IMR-90 (cell line): Measurements from ENCODE around the gene CALN1. TPM values are rescaled to one million over a fixed set of nuclear protein-coding genes. Genes with fewer than 3 reads are reported as not detected.

Experiments
- ATAC-seq: fragments of 200-7000 bp; cut with Tn5 transposase; 2 replicates; pipeline ENCODE4 v1.9.1; 2020; ENCODE audit warnings: low read depth, mild to moderate bottlenecking, moderate library complexity
- BruUV-seq: library from RNA; stranded (reverse); fragments of 400-500 nt; replicated peaks from 2 replicates; lab custom pipeline; 2021; lab: Mats Ljungman, UMichigan
- CTCF ChIA-PET: fragments of 300-600 bp; formaldehyde crosslinking; extraction: SDS; loops from one replicate; lab custom pipeline; 2021; ENCODE audit warnings: antibody characterized with exemption; lab: Yijun Ruan, JAX
- POLR2A ChIA-PET: fragments of 300-600 bp; sonication (Branson Sonifier 250); formaldehyde crosslinking; loops from one replicate; lab custom pipeline; 2022; ENCODE audit warnings: antibody characterized with exemption; ENCODE audit not compliant: unreplicated experiment; lab: Charles Lee
- DNase-seq: peaks from one replicate; pipeline ENCODE4 v3.0.0; 2013
- H2AFZ ChIP-seq: replicated peaks from 2 replicates; pipeline ENCODE3; 2013; ENCODE audit warnings: low read length, mild to moderate bottlenecking; ENCODE audit not compliant: poor library complexity
- H2AK5ac ChIP-seq: 2 replicates; pipeline ENCODE4 v1.6.1; 2013; ENCODE audit warnings: low read depth, low read length, inconsistent platforms
- H2AK9ac ChIP-seq: replicated peaks from 2 replicates; pipeline ENCODE3; 2013; ENCODE audit warnings: mild to moderate bottlenecking, low read depth, low read length, moderate library complexity; ENCODE audit not compliant: poor library complexity
- H2BK120ac ChIP-seq: 2 replicates; pipeline ENCODE4 v1.6.1; 2013; ENCODE audit warnings: low read depth, low read length, inconsistent platforms
- H2BK15ac ChIP-seq: 3 replicates; pipeline ENCODE4 v1.6.1; 2013; ENCODE audit warnings: low read depth, low read length, inconsistent platforms
- H2BK20ac ChIP-seq: 2 replicates; pipeline ENCODE4 v1.6.1; 2013; ENCODE audit warnings: low read depth, mild to moderate bottlenecking, inconsistent platforms, low read length, moderate library complexity
- H2BK5ac ChIP-seq: 2 replicates; pipeline ENCODE4 v1.6.1; 2013; ENCODE audit warnings: mild to moderate bottlenecking, low read depth, low read length, inconsistent platforms; ENCODE audit not compliant: poor library complexity, severe bottlenecking
- H3K14ac ChIP-seq: replicated peaks from 2 replicates; pipeline ENCODE4 v1.6.1; 2013; ENCODE audit warnings: low read depth, low read length, inconsistent platforms
- H3K18ac ChIP-seq: 2 replicates; pipeline ENCODE4 v1.6.1; 2013; ENCODE audit warnings: low read depth, low read length, control low read depth
- H3K23ac ChIP-seq: 2 replicates; pipeline ENCODE4 v1.6.1; 2013; ENCODE audit warnings: low read depth, low read length, inconsistent platforms
- H3K27ac ChIP-seq: 2 replicates; pipeline ENCODE4 v1.5.1; 2013; ENCODE audit warnings: mild to moderate bottlenecking, control low read depth, low read length; ENCODE audit not compliant: insufficient read depth
- H3K27me3 ChIP-seq: 2 replicates; pipeline ENCODE4 v1.6.1; 2013; ENCODE audit warnings: low read length; ENCODE audit not compliant: control insufficient read depth, insufficient read depth
- H3K36me3 ChIP-seq: 2 replicates; pipeline ENCODE4 v1.6.1; 2013; ENCODE audit warnings: low read length, mixed read lengths; ENCODE audit not compliant: control insufficient read depth, insufficient read depth
- H3K4ac ChIP-seq: 2 replicates; pipeline ENCODE4 v1.6.1; 2013; ENCODE audit warnings: low read depth, low read length, inconsistent platforms
- H3K4me1 ChIP-seq: 2 replicates; pipeline ENCODE4 v1.6.1; 2013; ENCODE audit warnings: low read length, mixed read lengths; ENCODE audit not compliant: control insufficient read depth, insufficient read depth
- H3K4me2 ChIP-seq: 2 replicates; pipeline ENCODE4 v1.6.1; 2013; ENCODE audit warnings: low read depth, mild to moderate bottlenecking, control low read depth, low read length, moderate library complexity
- H3K4me3 ChIP-seq: 2 replicates; pipeline ENCODE4 v1.5.1; 2013; ENCODE audit warnings: low read depth, mild to moderate bottlenecking, control low read depth, low read length, moderate library complexity; ENCODE audit not compliant: insufficient read depth
- H3K56ac ChIP-seq: 2 replicates; pipeline ENCODE4 v1.6.1; 2013; ENCODE audit warnings: low read length, inconsistent platforms; ENCODE audit not compliant: insufficient read depth; ENCODE audit errors: extremely low read depth
- H3K79me1 ChIP-seq, 2 experiments: 2 replicates each; pipeline ENCODE4 v1.6.1; 2013; ENCODE audit warnings: low read length in 2 of 2, inconsistent platforms in 1 of 2, low read depth in 1 of 2
- H3K9ac ChIP-seq: 2 replicates; pipeline ENCODE4 v1.6.1; 2013; ENCODE audit warnings: low read depth, low read length, control low read depth
- H3K9me1 ChIP-seq: 2 replicates; pipeline ENCODE4 v1.6.1; 2013; ENCODE audit warnings: low read length, inconsistent platforms; ENCODE audit not compliant: insufficient read depth
- H3K9me3 ChIP-seq: 2 replicates; pipeline ENCODE4 v1.6.1; 2013; ENCODE audit warnings: low read length; ENCODE audit not compliant: control insufficient read depth, insufficient read depth
- H4K20me1 ChIP-seq: 2 replicates; pipeline ENCODE4 v1.6.1; 2013; ENCODE audit warnings: low read length, inconsistent platforms; ENCODE audit not compliant: insufficient read depth
- H4K5ac ChIP-seq: 2 replicates; pipeline ENCODE4 v1.6.1; 2013; ENCODE audit warnings: mild to moderate bottlenecking, low read depth, low read length, control low read depth
- H4K8ac ChIP-seq, 2 experiments: 2 replicates each; pipeline ENCODE4 v1.6.1; 2013; ENCODE audit warnings: low read depth in 2 of 2, low read length in 2 of 2, control low read depth in 1 of 2, inconsistent platforms in 1 of 2
- H4K91ac ChIP-seq: 2 replicates; pipeline ENCODE4 v1.6.1; 2013; ENCODE audit warnings: low read depth, low read length, inconsistent platforms; ENCODE audit not compliant: insufficient read depth
- BHLHE40 ChIP-seq: fragments of 150-350 bp; IDR thresholded peaks from 2 replicates; pipeline ENCODE4 v1.6.1; 2016; ENCODE audit warnings: mild to moderate bottlenecking, low read depth, low read length
- CEBPB ChIP-seq: IDR thresholded peaks from 2 replicates; pipeline ENCODE4 v1.6.1; 2012; ENCODE audit warnings: low read depth, low read length, improper control_type of control experiment
- CHD1 ChIP-seq: IDR thresholded peaks from 2 replicates; pipeline ENCODE4 v1.6.1; 2012; ENCODE audit warnings: low read depth, low read length, improper control_type of control experiment
- FOS ChIP-seq: fragments of 150-350 bp; IDR thresholded peaks from 2 replicates; pipeline ENCODE4 v1.6.1; 2016; ENCODE audit warnings: low read depth, low read length
- MAFK ChIP-seq: IDR thresholded peaks from 2 replicates; pipeline ENCODE4 v1.6.1; 2012; ENCODE audit warnings: low read depth, low read length, improper control_type of control experiment
- MAZ ChIP-seq: IDR thresholded peaks from 2 replicates; pipeline ENCODE4 v1.6.1; 2012; ENCODE audit warnings: low read depth, mild to moderate bottlenecking, low read length, improper control_type of control experiment, moderate library complexity, borderline replicate concordance
- MXI1 ChIP-seq: IDR thresholded peaks from 2 replicates; pipeline ENCODE4 v1.6.1; 2012; ENCODE audit warnings: low read depth, mild to moderate bottlenecking, low read length, moderate library complexity, borderline replicate concordance
- NFE2L2 ChIP-seq: fragments of 150-350 bp; IDR thresholded peaks from 2 replicates; pipeline ENCODE4 v1.6.1; 2016; ENCODE audit warnings: low read depth, mild to moderate bottlenecking, low read length
- POLR2A ChIP-seq: IDR thresholded peaks from 2 replicates; pipeline ENCODE4 v1.6.1; 2012; ENCODE audit warnings: mild to moderate bottlenecking, low read depth, low read length
- RAD21 ChIP-seq: IDR thresholded peaks from 2 replicates; pipeline ENCODE4 v1.6.1; 2012; ENCODE audit warnings: low read length, improper control_type of control experiment
- RCOR1 ChIP-seq: IDR thresholded peaks from 2 replicates; pipeline ENCODE4 v1.6.1; 2012; ENCODE audit warnings: mild to moderate bottlenecking, low read length, improper control_type of control experiment; ENCODE audit not compliant: insufficient replicate concordance
- RFX5 ChIP-seq: IDR thresholded peaks from 2 replicates; pipeline ENCODE4 v1.8.0; 2012; ENCODE audit warnings: low read depth, mild to moderate bottlenecking, low read length, moderate library complexity
- SMC3 ChIP-seq: fragments of 150-350 bp; IDR thresholded peaks from 2 replicates; pipeline ENCODE4 v1.6.1; 2016; ENCODE audit warnings: low read depth, mild to moderate bottlenecking, antibody characterized with exemption, low read length, moderate library complexity
- WGBS, 2 experiments: methylation state at CpG; one replicate each; pipeline versions ENCODE4 v1.1.5 to v1.1.7; 2013; ENCODE audit warnings: missing lambda C conversion rate in 2 of 2; ENCODE audit not compliant: insufficient read length in 1 of 2; ENCODE audit errors: extremely low coverage in 2 of 2; 5-methylcytosine and 5-hydroxymethylcytosine counted together
- dilution Hi-C: fragments of 300-500 bp; cut with HindIII; formaldehyde crosslinking; loops from one replicate; pipeline ENCODE4 v1.14.3; 2018; ENCODE audit warnings: low sequenced_read_pairs; ENCODE audit not compliant: unreplicated experiment
- in situ Hi-C: fragments of 300-500 bp; cut with MboI; formaldehyde crosslinking; loops from 3 replicates; pipeline ENCODE4 v1.14.3; 2019; ENCODE audit warnings: low sequenced_read_pairs, inconsistent platforms, mixed read lengths
- intact Hi-C: fragments of 100-400 bp; cut with micrococcal nuclease; formaldehyde crosslinking; loops from 2 replicates; pipeline ENCODE4 v1.10.0; 2022
- polyA plus RNA-seq, 3 experiments: library from polyadenylated mRNA; depleted of rRNA; stranded (reverse); fragments of >200 nt; gene quantifications; 2 replicates each; pipeline ENCODE4 v1.2.3, GENCODE V29; 2012; ENCODE audit warnings: low replicate concordance in 1 of 3
- total RNA-seq: library from RNA; depleted of rRNA; stranded (reverse); fragments of >200 nt; gene quantifications from 2 replicates; pipeline ENCODE4 v1.2.3, GENCODE V29; 2012
- TF ChIP-seq, protein P1 (sequence below): fragments of 150-350 bp; IDR thresholded peaks from 2 replicates; pipeline ENCODE4 v1.6.1; 2016; ENCODE audit warnings: low read depth, mild to moderate bottlenecking, low read length, moderate library complexity, borderline replicate concordance
- TF ChIP-seq, protein P2 (sequence below): conservative IDR thresholded peaks from 2 replicates; pipeline ENCODE4 v1.5.1; 2012; ENCODE audit warnings: mild to moderate bottlenecking, low read depth, low read length, improper control_type of control experiment
- TF ChIP-seq, protein P3 (sequence below): fragments of 150-350 bp; IDR thresholded peaks from 2 replicates; pipeline ENCODE4 v1.6.1; 2017; ENCODE audit warnings: mild to moderate bottlenecking, antibody characterized with exemption, low read length, low read depth

CALN1 gene
- total and polyA plus RNA-seq, 2 of the 4 experiments (the other 2 are of a cell fraction) = not detected

DNA sequence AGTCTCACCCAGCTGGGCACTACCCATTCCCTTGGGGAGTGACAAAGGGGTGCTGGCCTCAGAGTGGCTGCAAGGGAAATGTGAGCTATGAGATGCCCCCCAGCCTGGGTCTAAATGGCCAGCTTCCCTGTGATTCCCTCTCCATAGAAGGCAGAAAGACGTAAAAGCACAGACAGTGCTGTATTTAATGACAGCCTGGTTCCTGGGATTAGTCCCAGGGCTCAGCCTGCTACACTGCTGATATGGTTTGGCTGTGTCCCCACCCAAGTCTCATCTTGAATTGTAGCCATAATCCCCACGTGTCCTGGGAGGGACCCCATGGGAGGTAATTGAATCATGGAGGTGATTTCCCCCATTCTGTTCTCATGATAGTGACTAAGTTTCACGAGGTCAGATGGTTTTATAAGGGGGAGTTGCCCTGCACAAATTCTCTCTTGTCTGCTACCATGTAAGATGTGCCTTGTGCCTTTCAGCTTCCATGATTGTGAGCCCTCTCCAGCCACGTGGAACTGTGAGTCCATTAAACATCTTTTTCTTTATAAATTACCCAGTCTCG, 23.9 kb upstream of the CALN1 start:
- intact Hi-C loops (no loop called here), in situ Hi-C loops (no loop called here), dilution Hi-C loops (no loop called here)
- no peak overlapping the region for H3K23ac ChIP-seq
- CTCF ChIA-PET = no interaction called here
- no peaks in the 10 kb centered on the region for H3K79me1 ChIP-seq
- no TSS peak for BruUV-seq
- H3K27ac ChIP-seq = no peak overlapping the region
- no peaks in the 10 kb centered on the region for H3K4me1 ChIP-seq
- H3K36me3 ChIP-seq = no peaks in the 10 kb centered on the region
- H4K5ac ChIP-seq = no peak overlapping the region
- H2BK5ac ChIP-seq = no peak overlapping the region
- H4K8ac ChIP-seq = no peak overlapping the region
- H3K56ac ChIP-seq = no peak overlapping the region
- WGBS, 2 experiments = 29% methylated on average over 1 of the region's 5 CpGs; no CpG with 5 or more reads in 1 of the 2 experiments
- no peak overlapping the region for H2BK20ac ChIP-seq
- no peak overlapping the region for H2BK15ac ChIP-seq
- no peak overlapping the region for H3K4ac ChIP-seq
- DNase-seq (no peak), ATAC-seq (no peak)
- no peak overlapping the region for H3K4me3 ChIP-seq
- H3K18ac ChIP-seq = no peak overlapping the region
- H3K9me1 ChIP-seq = no peaks in the 10 kb centered on the region
- no peak for TF ChIP-seq SMC3
- TF ChIP-seq MAFK = no peak
- no peak for TF ChIP-seq MXI1
- no peak for TF ChIP-seq RCOR1
- TF ChIP-seq NFE2L2 = no peak
- no peak for TF ChIP-seq BHLHE40
- TF ChIP-seq, protein P1, sequence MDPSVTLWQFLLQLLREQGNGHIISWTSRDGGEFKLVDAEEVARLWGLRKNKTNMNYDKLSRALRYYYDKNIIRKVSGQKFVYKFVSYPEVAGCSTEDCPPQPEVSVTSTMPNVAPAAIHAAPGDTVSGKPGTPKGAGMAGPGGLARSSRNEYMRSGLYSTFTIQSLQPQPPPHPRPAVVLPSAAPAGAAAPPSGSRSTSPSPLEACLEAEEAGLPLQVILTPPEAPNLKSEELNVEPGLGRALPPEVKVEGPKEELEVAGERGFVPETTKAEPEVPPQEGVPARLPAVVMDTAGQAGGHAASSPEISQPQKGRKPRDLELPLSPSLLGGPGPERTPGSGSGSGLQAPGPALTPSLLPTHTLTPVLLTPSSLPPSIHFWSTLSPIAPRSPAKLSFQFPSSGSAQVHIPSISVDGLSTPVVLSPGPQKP = no peak
- TF ChIP-seq CHD1 = no peak
- TF ChIP-seq FOS = no peak
- TF ChIP-seq, protein P2, sequence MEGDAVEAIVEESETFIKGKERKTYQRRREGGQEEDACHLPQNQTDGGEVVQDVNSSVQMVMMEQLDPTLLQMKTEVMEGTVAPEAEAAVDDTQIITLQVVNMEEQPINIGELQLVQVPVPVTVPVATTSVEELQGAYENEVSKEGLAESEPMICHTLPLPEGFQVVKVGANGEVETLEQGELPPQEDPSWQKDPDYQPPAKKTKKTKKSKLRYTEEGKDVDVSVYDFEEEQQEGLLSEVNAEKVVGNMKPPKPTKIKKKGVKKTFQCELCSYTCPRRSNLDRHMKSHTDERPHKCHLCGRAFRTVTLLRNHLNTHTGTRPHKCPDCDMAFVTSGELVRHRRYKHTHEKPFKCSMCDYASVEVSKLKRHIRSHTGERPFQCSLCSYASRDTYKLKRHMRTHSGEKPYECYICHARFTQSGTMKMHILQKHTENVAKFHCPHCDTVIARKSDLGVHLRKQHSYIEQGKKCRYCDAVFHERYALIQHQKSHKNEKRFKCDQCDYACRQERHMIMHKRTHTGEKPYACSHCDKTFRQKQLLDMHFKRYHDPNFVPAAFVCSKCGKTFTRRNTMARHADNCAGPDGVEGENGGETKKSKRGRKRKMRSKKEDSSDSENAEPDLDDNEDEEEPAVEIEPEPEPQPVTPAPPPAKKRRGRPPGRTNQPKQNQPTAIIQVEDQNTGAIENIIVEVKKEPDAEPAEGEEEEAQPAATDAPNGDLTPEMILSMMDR = no peak
- TF ChIP-seq CEBPB = no peak
- no peak for TF ChIP-seq MAZ
- no peak for TF ChIP-seq RAD21
- no peak for TF ChIP-seq RFX5
- TF ChIP-seq POLR2A = no peak
- TF ChIP-seq, protein P3, sequence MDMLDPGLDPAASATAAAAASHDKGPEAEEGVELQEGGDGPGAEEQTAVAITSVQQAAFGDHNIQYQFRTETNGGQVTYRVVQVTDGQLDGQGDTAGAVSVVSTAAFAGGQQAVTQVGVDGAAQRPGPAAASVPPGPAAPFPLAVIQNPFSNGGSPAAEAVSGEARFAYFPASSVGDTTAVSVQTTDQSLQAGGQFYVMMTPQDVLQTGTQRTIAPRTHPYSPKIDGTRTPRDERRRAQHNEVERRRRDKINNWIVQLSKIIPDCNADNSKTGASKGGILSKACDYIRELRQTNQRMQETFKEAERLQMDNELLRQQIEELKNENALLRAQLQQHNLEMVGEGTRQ = no peak
- H2AK9ac ChIP-seq = no peak overlapping the region
- no peak overlapping the region for H2AK5ac ChIP-seq
- H2AFZ ChIP-seq = peak overlapping the region; percentile 43
- no peak overlapping the region for H4K91ac ChIP-seq
- POLR2A ChIA-PET = no interaction called here
- no peak overlapping the region for H3K9ac ChIP-seq
- H3K27me3 ChIP-seq = no peaks in the 10 kb centered on the region
- peaks cover 4% of the 10 kb centered on the region for H3K9me3 ChIP-seq
- H4K20me1 ChIP-seq = no peaks in the 10 kb centered on the region
- H3K14ac ChIP-seq = no peak overlapping the region
- H3K4me2 ChIP-seq = no peak overlapping the region
- no peak overlapping the region for H2BK120ac ChIP-seq
